ENCODE results near the gene CLUH.

DNA sequence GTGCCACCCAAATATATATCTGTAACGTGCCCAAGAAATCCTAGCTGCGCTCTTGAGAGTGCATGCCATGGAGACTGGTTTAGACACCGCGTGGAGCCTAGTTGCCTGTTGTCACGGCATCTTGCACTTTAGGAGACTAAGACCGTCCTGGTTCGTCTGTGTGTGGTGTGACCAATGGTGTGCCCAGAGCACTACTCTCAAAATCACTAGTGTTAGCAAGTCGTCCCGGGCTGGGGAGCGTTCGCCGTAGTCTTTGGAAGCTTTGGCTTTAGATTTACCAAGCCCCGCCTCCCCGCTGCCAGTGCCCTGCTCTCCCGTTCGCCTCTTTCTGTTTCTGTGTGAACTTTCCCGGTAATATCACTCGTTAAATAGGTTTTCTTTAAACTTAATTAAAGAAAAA lies 27.0 kb downstream of the CLUH start:
- TF ChIP-seq, protein P1, sequence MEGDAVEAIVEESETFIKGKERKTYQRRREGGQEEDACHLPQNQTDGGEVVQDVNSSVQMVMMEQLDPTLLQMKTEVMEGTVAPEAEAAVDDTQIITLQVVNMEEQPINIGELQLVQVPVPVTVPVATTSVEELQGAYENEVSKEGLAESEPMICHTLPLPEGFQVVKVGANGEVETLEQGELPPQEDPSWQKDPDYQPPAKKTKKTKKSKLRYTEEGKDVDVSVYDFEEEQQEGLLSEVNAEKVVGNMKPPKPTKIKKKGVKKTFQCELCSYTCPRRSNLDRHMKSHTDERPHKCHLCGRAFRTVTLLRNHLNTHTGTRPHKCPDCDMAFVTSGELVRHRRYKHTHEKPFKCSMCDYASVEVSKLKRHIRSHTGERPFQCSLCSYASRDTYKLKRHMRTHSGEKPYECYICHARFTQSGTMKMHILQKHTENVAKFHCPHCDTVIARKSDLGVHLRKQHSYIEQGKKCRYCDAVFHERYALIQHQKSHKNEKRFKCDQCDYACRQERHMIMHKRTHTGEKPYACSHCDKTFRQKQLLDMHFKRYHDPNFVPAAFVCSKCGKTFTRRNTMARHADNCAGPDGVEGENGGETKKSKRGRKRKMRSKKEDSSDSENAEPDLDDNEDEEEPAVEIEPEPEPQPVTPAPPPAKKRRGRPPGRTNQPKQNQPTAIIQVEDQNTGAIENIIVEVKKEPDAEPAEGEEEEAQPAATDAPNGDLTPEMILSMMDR (IDR thresholded peaks at IDR 0.05; ENCODE audit: poor library complexity), result no peak
- TF ChIP-seq EZH2 (IDR thresholded peaks at IDR 0.05; ENCODE audit: borderline replicate concordance) (no peak), EZH2phosphoT487 (IDR thresholded peaks at IDR 0.05; ENCODE audit: low read depth, severe bottlenecking, unreplicated experiment) (no peak)
